GM12864 (cell line): Measurements from ENCODE around the gene RASD2.
"Not testable (repeated sequence)": the region's sequence is repeated elsewhere in the genome, so short reads cannot be mapped to it uniquely, and the experiment has no call there.

ENCODE experiments used
- DNase-seq: peaks from one replicate; pipeline ENCODE4 v3.0.0-alpha.2; 2011; ENCODE audit warnings: low read depth
- H3K4me3 ChIP-seq: 2 replicates; pipeline ENCODE4 v1.5.1; 2011; ENCODE audit warnings: mild to moderate bottlenecking, low read depth, low read length, control low read depth
- CTCF ChIP-seq: IDR thresholded peaks from 2 replicates; pipeline ENCODE4 v1.5.1; 2011; ENCODE audit warnings: low read depth, mild to moderate bottlenecking, moderate library complexity, low read length, control low read depth, inconsistent platforms; ENCODE audit errors: missing control alignments

The RASD2 gene

GRCh38 chr22:35510951-35511350 is 29.7 kb upstream of the RASD2 start:
- no peak for DNase-seq
- H3K4me3 ChIP-seq = no peak overlapping the region
- TF ChIP-seq CTCF = no peak

GRCh38 chr22:35514366-35514765 is 26.3 kb upstream of the RASD2 start:
- H3K4me3 ChIP-seq = no peak overlapping the region
- DNase-seq = no peak
- TF ChIP-seq CTCF = no peak

GRCh38 chr22:35515952-35516351 is 24.7 kb upstream of the RASD2 start:
- not testable (repeated sequence) for DNase-seq, H3K4me3 ChIP-seq

- no peak for TF ChIP-seq CTCF
- DNase-seq = no peak
- H3K4me3 ChIP-seq = no peak overlapping the region
Observed at GRCh38 chr22:35516723-35517122, 23.9 kb upstream of the RASD2 start.

- no peak for DNase-seq
- H3K4me3 ChIP-seq = no peak overlapping the region
- no peak for TF ChIP-seq CTCF
Observed at GRCh38 chr22:35517207-35517606, 23.4 kb upstream of the RASD2 start.

GRCh38 chr22:35517769-35518530 is 22.7 kb upstream of the RASD2 start:
- no peak overlapping the region for H3K4me3 ChIP-seq
- TF ChIP-seq CTCF = no peak
- no peak for DNase-seq

GRCh38 chr22:35518811-35519210 is 21.8 kb upstream of the RASD2 start:
- no peak overlapping the region for H3K4me3 ChIP-seq
- TF ChIP-seq CTCF = no peak
- DNase-seq = no peak
